ENCODE measurements around the gene DCLRE1B.

GRCh38 chr1:113872219-113872935, 32.7 kb upstream of the DCLRE1B start:
- TF ChIP-seq CTCF (IDR thresholded peaks at IDR 0.05) (no peak), POLR2A (IDR thresholded peaks at IDR 0.05) (no peak), POLR2AphosphoS5 (IDR thresholded peaks at IDR 0.05) (no peak)
